Ectodermal cell (in vitro differentiated cells): ENCODE measurements around the gene DHRS2.
"Not testable (repeated sequence)": the region's sequence is repeated elsewhere in the genome, so short reads cannot be mapped to it uniquely, and the experiment has no call there.

Experiments
- H3K27ac ChIP-seq: 2 replicates; pipeline ENCODE4 v1.7.0; 2013; ENCODE audit warnings: mild to moderate bottlenecking, low read depth, low read length; ENCODE audit not compliant: insufficient read depth, poor library complexity, severe bottlenecking
- H3K27me3 ChIP-seq: 2 replicates; pipeline ENCODE4 v1.7.0; 2013; ENCODE audit warnings: mild to moderate bottlenecking, low read length; ENCODE audit not compliant: insufficient read depth, control insufficient read depth, poor library complexity, severe bottlenecking
- H3K36me3 ChIP-seq: one replicate; pipeline ENCODE4 v1.7.0; 2013; ENCODE audit warnings: low read length; ENCODE audit not compliant: control insufficient read depth, insufficient read depth
- H3K4me1 ChIP-seq: one replicate; pipeline ENCODE4 v1.7.0; 2013; ENCODE audit warnings: low read length; ENCODE audit not compliant: control insufficient read depth, insufficient read depth
- H3K4me3 ChIP-seq: 2 replicates; pipeline ENCODE4 v1.7.0; 2013; ENCODE audit warnings: low read depth, low read length, control low read depth; ENCODE audit not compliant: insufficient read depth
- H3K9me3 ChIP-seq: 2 replicates; pipeline ENCODE4 v1.7.0; 2013; ENCODE audit warnings: mild to moderate bottlenecking, low read length, moderate library complexity; ENCODE audit not compliant: control insufficient read depth
- whole genome bisulfite sequencing, 2 experiments: methylation state at CpG; one replicate each; pipeline ENCODE4 v1.1.7; 2013; ENCODE audit warnings: missing lambda C conversion rate in 2 of 2; 5-methylcytosine and 5-hydroxymethylcytosine counted together

The DHRS2 gene

GRCh38 chr14:23631702-23632460 lies 4.3 kb upstream of the DHRS2 start:
- no peaks in the 10 kb centered on the region for H3K27me3 ChIP-seq
- no peaks in the 10 kb centered on the region for H3K9me3 ChIP-seq
- 39 to 40% methylated on average over 8 of the region's 8 CpGs for WGBS, 2 experiments
- H3K36me3 ChIP-seq, result no peaks in the 10 kb centered on the region
- peaks cover 4% of the 10 kb centered on the region for H3K4me1 ChIP-seq
- H3K4me3 ChIP-seq, result no peak overlapping the region
- H3K27ac ChIP-seq, result no peak overlapping the region

GRCh38 chr14:23632461-23633159 lies 3.6 kb upstream of the DHRS2 start:
- Histone ChIP-seq H3K36me3 (no peaks in the 10 kb centered on the region), H3K9me3 (no peaks in the 10 kb centered on the region), H3K27ac (no peak overlapping the region), H3K27me3 (no peaks in the 10 kb centered on the region), H3K4me1 (peaks cover 4% of the 10 kb centered on the region), H3K4me3 (no peak overlapping the region)
- WGBS, 2 experiments, result 81 to 92% methylated on average over 4 of the region's 4 CpGs

DNA sequence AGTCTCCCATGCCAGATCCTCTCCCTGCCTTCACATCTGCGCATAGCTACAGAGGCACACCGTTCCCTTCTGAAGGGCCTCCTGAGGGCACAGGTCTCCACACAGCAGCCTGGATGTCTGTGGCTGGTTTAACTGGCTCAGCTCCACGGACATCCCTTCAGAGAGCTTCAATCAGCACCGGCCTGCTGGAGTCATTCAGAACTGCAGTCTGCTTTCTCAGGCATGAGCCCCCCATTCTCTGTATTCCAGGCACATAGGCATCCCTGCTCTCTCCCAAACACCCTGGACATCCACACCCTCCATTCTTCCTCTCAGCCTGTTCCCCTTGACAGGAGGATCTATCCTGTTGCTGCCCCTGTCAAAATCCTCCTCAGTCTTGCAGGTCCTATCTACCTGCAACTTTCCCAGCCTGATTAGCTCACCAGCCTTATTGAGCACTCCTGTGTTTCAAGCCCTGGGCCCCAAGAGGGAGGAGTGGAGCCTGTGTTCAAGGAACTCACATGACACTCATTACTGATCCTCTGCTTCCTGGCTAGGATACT lies 2.9 kb upstream of the DHRS2 start:
- no peak overlapping the region for H3K4me3 ChIP-seq
- H3K36me3 ChIP-seq, result no peaks in the 10 kb centered on the region
- no peaks in the 10 kb centered on the region for H3K27me3 ChIP-seq
- no peaks in the 10 kb centered on the region for H3K9me3 ChIP-seq
- no peak overlapping the region for H3K27ac ChIP-seq
- 76 to 77% methylated on average over 4 of the region's 4 CpGs for WGBS, 2 experiments
- peaks cover 4% of the 10 kb centered on the region for H3K4me1 ChIP-seq

GRCh38 chr14:23634698-23635412 lies 1.3 kb upstream of the DHRS2 start:
- 82 to 84% methylated on average over 5 of the region's 5 CpGs for WGBS, 2 experiments
- H3K36me3 ChIP-seq, result not testable (repeated sequence)

DNA sequence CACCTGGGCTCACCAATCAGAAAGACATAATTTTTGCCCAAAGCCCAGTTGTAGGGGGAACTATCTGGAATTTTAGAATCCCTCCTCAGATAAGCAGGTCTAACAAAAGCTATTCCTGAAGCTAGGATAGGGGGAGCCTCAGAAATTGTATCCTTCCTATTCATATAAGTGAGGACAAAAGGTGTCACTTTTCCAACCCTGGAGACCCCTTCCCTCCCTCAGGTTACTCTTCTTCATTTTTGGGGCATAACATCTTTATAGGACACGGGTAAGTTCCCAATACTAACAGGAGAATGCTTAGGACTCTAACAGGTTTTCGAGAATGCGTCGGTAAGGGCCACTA lies 1.1 kb downstream of the DHRS2 start:
- H3K9me3 ChIP-seq, H3K27ac ChIP-seq, H3K4me3 ChIP-seq, H3K4me1 ChIP-seq, H3K36me3 ChIP-seq, H3K27me3 ChIP-seq: not testable (repeated sequence)
- 93 to 96% methylated on average over 4 of the region's 4 CpGs for WGBS, 2 experiments

More at GRCh38 chr14:23634698-23635412, 1.3 kb upstream of the DHRS2 start:
- not testable (repeated sequence) for H3K4me3 ChIP-seq, H3K4me1 ChIP-seq, H3K27me3 ChIP-seq, H3K9me3 ChIP-seq, H3K27ac ChIP-seq

DNA sequence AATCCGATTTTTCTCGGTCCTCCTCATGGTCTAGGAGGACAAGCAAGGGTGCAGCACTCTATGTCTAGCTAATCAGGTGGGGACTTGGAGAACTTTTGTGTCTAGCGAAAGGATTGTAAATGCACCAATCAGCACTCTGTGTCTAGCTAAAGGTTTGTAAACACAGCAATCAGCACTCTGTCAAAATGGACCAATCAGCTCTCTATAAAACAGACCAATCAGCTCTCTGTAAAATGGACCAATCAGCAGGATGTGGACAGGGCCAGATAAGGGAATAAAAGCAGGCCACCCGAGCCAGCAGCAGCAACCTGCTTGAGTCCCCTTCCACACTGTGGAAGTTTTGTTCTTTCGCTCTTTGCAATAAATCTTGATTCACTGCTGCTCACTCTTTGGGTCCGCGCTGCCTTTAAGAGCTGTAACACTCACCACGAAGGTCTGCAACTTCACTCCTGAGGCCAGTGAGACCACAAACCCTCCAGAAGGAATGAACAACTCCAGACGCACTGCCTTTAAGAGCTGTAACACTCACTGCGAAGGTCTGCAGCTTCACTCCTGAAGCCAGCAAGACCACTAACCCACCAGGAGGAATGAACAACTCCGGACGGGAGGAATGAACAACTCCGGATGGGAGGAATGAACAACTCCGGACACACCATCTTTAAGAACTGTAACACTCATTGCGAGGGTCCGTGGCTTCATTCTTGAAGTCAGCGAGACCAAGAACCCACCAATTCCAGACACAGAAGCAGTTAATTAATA lies 1.7 kb downstream of the DHRS2 start:
- H3K9me3 ChIP-seq, H3K27me3 ChIP-seq, H3K27ac ChIP-seq, H3K4me3 ChIP-seq, H3K4me1 ChIP-seq, H3K36me3 ChIP-seq: not testable (repeated sequence)
- 92% methylated on average over 16 to 17 of the region's 17 CpGs for WGBS, 2 experiments

DNA sequence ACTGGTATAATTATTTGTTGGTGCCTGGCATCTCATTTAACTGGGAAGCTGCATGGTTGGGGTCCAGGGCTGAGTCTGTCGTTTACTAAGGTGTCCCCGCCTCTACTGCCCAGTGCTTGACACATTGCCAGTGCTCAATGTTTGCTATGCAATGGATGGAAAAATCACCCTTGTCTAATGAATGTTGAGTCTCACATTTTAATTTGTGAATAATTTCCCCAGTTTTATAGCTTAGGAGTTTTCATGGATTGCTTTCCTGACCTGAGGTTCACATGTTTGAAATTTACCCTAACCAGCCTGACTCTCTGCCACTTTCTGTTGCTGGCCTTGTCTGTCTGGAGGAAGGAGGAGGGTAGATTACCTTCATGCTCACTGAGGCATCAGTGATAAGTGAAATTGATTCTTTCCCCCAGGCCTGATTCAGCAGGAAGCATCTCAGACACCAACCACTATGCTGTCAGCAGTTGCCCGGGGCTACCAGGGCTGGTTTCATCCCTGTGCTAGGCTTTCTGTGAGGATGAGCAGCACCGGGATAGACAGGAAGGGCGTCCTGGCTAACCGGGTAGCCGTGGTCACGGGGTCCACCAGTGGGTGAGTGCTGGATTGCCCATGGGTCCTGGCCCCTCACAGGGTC lies 2.4 kb downstream of the DHRS2 start:
- WGBS, 2 experiments, result 93 to 95% methylated on average over 8 of the region's 8 CpGs
- Histone ChIP-seq H3K27me3 (no peaks in the 10 kb centered on the region), H3K27ac (no peak overlapping the region)

GRCh38 chr14:23639048-23639890 lies 3.1 kb downstream of the DHRS2 start:
- Histone ChIP-seq H3K9me3 (no peaks in the 10 kb centered on the region), H3K4me3 (no peak overlapping the region), H3K36me3 (no peaks in the 10 kb centered on the region), H3K27me3 (no peaks in the 10 kb centered on the region), H3K27ac (no peak overlapping the region), H3K4me1 (no peaks in the 10 kb centered on the region)
- WGBS, 2 experiments, result 92 to 94% methylated on average over 21 of the region's 21 CpGs

More for the DNA sequence above, 2.4 kb downstream of the DHRS2 start:
- no peaks in the 10 kb centered on the region for H3K36me3 ChIP-seq
- no peaks in the 10 kb centered on the region for H3K4me1 ChIP-seq
- no peaks in the 10 kb centered on the region for H3K9me3 ChIP-seq
- no peak overlapping the region for H3K4me3 ChIP-seq
